Measurements from ENCODE around the gene RAB31. TPM values are rescaled to one million over a fixed set of nuclear protein-coding genes. Genes with fewer than 3 reads are reported as not detected.

RAB31 gene
- total RNA-seq, 1 donor from 2014 or later: 47.7 TPM

GRCh38 chr18:9737472-9738121 is 29.5 kb downstream of the RAB31 start:
- TF ChIP-seq CTCF (IDR thresholded peaks at IDR 0.05; ENCODE audit: insufficient read depth, low read length, severe bottlenecking): no peak
- DNase-seq (ENCODE audit: low read depth) (peak; percentile 77), FAIRE-seq (no peak)
- Histone ChIP-seq H3K36me3 (ENCODE audit: control insufficient read depth, insufficient read depth, low read length) (peaks cover 1% of the 10 kb centered on the region), H3K4me3 (ENCODE audit: low read depth, low read length) (no peak overlapping the region), H3K27me3 (ENCODE audit: control insufficient read depth, insufficient read depth, low read length) (no peaks in the 10 kb centered on the region)

DNA sequence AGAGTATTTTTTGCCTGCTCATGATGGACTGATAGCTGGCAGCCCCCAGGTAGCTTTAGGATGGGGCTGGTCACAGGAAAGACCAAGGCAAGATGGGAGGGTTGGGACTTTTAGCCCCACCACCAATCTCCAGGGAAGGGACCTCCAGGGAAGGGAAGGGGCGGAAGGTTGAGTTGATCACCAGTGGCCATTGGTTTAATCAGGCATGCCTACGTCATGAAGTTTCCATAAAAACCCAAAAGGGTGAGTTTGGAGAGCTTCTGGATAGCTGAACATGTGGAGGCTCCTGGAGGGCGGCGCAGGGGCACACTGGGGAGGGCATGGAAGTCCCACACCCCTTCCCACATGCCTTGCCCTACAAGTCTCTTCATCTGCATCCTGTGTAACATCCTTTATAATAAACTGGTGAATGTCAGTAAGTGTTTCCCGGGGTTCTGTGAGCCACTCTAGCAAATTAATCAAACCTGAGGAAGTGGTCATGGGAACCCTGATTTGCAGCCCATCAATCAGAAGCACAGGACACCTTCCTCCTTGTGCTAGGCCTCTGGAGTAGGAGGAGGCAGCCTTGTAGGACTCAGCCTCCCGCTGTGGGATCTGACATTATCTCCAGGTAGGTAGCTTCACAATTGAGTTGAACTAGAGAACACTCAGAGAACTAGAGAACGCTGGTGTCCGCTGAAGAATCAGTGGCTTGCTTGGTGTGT is 30.3 kb downstream of the RAB31 start:
- TF ChIP-seq CTCF (IDR thresholded peaks at IDR 0.05; ENCODE audit: insufficient read depth, low read length, severe bottlenecking): no peak
- peaks cover 1% of the 10 kb centered on the region for H3K36me3 ChIP-seq (ENCODE audit: control insufficient read depth, insufficient read depth, low read length)
- DNase-seq (ENCODE audit: low read depth): no peak
- no peak for FAIRE-seq
- H3K27me3 ChIP-seq (ENCODE audit: control insufficient read depth, insufficient read depth, low read length): no peaks in the 10 kb centered on the region
- no peak overlapping the region for H3K4me3 ChIP-seq (ENCODE audit: low read depth, low read length)

DNA sequence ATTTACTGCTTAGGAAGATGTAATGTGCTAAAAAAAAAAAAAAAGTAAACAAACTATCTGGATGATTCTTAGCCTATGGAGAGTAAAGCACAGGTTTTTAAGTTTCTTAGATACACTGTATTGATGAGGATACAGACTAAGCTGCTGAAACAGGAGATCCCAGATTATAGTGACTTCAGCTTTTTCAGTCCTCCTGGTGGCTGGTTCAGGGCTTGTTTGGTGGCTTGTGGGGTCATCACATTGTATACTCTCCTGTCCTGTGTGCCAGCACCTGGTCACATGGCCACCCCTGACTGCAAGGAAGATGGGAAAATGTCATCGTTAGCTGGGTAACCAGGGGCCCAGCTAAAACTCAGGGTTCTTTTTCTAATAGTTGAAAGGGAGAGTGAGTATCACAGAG is 31.4 kb downstream of the RAB31 start:
- H3K36me3 ChIP-seq (ENCODE audit: control insufficient read depth, insufficient read depth, low read length): peaks cover 1% of the 10 kb centered on the region
- no peak for DNase-seq (ENCODE audit: low read depth)
- no peak overlapping the region for H3K4me3 ChIP-seq (ENCODE audit: low read depth, low read length)
- H3K27me3 ChIP-seq (ENCODE audit: control insufficient read depth, insufficient read depth, low read length): no peaks in the 10 kb centered on the region
- TF ChIP-seq CTCF (IDR thresholded peaks at IDR 0.05; ENCODE audit: insufficient read depth, low read length, severe bottlenecking): no peak
- no peak for FAIRE-seq

GRCh38 chr18:9740071-9740470 is 32.0 kb downstream of the RAB31 start:
- peak; percentile 71 for DNase-seq (ENCODE audit: low read depth)
- FAIRE-seq: no peak
- Histone ChIP-seq H3K4me3 (ENCODE audit: low read depth, low read length) (no peak overlapping the region), H3K27me3 (ENCODE audit: control insufficient read depth, insufficient read depth, low read length) (no peaks in the 10 kb centered on the region), H3K36me3 (ENCODE audit: control insufficient read depth, insufficient read depth, low read length) (peaks cover 1% of the 10 kb centered on the region)
- TF ChIP-seq CTCF (IDR thresholded peaks at IDR 0.05; ENCODE audit: insufficient read depth, low read length, severe bottlenecking): no peak

DNA sequence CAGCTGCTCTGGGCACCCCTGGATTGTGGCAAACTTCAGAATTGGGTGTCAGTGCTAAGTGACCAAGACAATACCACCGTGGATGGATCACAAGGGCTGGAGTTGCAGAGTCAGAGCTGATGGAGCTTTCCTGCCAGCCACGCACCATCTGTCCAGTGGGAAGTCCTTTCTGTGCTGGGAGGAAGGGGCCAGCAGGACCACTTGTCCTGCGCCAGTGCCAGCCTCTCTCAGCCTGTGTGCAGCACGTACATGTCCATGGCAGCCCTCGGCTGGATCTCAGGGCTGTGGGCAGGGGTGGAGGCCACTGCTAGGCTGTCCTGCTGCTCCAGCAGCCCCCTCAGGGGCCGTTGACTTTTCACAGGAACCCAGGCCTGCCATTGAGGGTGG is 33.3 kb downstream of the RAB31 start:
- TF ChIP-seq CTCF (IDR thresholded peaks at IDR 0.05; ENCODE audit: insufficient read depth, low read length, severe bottlenecking): no peak
- no peak for DNase-seq (ENCODE audit: low read depth)
- no peaks in the 10 kb centered on the region for H3K27me3 ChIP-seq (ENCODE audit: control insufficient read depth, insufficient read depth, low read length)
- H3K36me3 ChIP-seq (ENCODE audit: control insufficient read depth, insufficient read depth, low read length): no peaks in the 10 kb centered on the region
- FAIRE-seq: no peak
- H3K4me3 ChIP-seq (ENCODE audit: low read depth, low read length): no peak overlapping the region
